ENCODE results near the gene ZNF407.

DNA sequence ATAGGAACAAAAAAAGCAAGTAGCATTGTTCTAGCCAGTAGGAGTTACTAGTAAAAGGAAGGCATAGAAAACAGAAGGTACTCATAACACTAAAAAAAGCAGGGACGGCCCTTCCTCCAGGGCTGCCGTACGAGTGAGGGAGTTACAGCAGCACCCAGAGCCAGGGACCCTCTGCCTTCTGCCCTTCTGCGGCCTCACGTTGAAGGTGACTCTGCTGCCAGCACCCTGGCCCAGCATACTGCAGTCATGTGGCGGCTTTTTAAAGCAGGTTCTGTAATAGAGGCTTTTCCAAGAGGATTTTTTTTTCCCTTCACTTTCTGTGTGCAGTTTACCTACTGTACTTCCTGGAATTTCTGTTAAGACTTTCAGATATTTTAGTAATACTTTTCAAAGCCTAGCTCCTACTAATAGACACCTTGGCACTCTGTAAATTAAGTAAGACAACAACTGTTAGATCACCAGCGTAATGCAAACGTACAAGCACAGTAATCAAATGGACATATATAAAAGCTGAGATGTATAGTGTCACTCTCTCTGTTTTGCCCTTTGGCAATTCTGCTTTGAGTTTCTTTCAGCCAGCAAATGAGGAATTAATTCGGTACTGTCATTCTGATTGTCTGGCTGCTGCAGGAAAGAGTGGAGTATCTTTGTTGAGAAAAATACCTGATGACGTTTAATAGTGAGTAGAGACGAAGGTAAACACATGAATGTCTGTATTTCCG, 449.7 kb downstream of the ZNF407 start:
- TF ChIP-seq CEBPB (IDR thresholded peaks at IDR 0.05) (no peak), TAF1 (IDR thresholded peaks at IDR 0.05; ENCODE audit: low read depth) (no peak), EP300 (IDR thresholded peaks at IDR 0.05; ENCODE audit: borderline replicate concordance) (no peak), YY1 (IDR thresholded peaks at IDR 0.05; ENCODE audit: low read depth) (no peak)
- TF ChIP-seq, protein P1, sequence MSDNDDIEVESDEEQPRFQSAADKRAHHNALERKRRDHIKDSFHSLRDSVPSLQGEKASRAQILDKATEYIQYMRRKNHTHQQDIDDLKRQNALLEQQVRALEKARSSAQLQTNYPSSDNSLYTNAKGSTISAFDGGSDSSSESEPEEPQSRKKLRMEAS (IDR thresholded peaks at IDR 0.05), result no peak
- TF ChIP-seq, protein P2, sequence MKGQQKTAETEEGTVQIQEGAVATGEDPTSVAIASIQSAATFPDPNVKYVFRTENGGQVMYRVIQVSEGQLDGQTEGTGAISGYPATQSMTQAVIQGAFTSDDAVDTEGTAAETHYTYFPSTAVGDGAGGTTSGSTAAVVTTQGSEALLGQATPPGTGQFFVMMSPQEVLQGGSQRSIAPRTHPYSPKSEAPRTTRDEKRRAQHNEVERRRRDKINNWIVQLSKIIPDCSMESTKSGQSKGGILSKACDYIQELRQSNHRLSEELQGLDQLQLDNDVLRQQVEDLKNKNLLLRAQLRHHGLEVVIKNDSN (IDR thresholded peaks at IDR 0.05), result no peak
- TF ChIP-seq, protein P3, sequence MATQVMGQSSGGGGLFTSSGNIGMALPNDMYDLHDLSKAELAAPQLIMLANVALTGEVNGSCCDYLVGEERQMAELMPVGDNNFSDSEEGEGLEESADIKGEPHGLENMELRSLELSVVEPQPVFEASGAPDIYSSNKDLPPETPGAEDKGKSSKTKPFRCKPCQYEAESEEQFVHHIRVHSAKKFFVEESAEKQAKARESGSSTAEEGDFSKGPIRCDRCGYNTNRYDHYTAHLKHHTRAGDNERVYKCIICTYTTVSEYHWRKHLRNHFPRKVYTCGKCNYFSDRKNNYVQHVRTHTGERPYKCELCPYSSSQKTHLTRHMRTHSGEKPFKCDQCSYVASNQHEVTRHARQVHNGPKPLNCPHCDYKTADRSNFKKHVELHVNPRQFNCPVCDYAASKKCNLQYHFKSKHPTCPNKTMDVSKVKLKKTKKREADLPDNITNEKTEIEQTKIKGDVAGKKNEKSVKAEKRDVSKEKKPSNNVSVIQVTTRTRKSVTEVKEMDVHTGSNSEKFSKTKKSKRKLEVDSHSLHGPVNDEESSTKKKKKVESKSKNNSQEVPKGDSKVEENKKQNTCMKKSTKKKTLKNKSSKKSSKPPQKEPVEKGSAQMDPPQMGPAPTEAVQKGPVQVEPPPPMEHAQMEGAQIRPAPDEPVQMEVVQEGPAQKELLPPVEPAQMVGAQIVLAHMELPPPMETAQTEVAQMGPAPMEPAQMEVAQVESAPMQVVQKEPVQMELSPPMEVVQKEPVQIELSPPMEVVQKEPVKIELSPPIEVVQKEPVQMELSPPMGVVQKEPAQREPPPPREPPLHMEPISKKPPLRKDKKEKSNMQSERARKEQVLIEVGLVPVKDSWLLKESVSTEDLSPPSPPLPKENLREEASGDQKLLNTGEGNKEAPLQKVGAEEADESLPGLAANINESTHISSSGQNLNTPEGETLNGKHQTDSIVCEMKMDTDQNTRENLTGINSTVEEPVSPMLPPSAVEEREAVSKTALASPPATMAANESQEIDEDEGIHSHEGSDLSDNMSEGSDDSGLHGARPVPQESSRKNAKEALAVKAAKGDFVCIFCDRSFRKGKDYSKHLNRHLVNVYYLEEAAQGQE (IDR thresholded peaks at IDR 0.05; ENCODE audit: low read depth), result no peak

Measured in Ishikawa (cell line).